Measurements from ENCODE around the gene SHKBP1. TPM values are rescaled to one million over a fixed set of nuclear protein-coding genes. Genes with fewer than 3 reads are reported as not detected.

Gene SHKBP1
- total and polyA plus RNA-seq, 9 of the 15 experiments (the other 6 are each of a cell fraction or from before 2014, with no cell fraction given), result 1.2 to 58.1 (median 22.3) TPM

- TF ChIP-seq E2F6 (IDR thresholded peaks at IDR 0.05; ENCODE audit: borderline replicate concordance in 1 of 2, extremely low read depth in 1 of 2, insufficient read depth in 1 of 2, insufficient read length in 1 of 2, low read depth in 1 of 2, low read length in 1 of 2, poor library complexity in 1 of 2, severe bottlenecking in 1 of 2), result peak in 1 of 2 experiments; percentile 62
- TF ChIP-seq NKRF (IDR thresholded peaks at IDR 0.05; ENCODE audit: borderline replicate concordance), result no peak
- TF ChIP-seq SFPQ (IDR thresholded peaks at IDR 0.05; ENCODE audit: low read depth, low read length), result no peak
- TF ChIP-seq EGR1 (conservative IDR thresholded peaks at IDR 0.05), result peak; percentile 89
- peak; percentile 32 for TF ChIP-seq FIP1L1 (IDR thresholded peaks at IDR 0.05; ENCODE audit: low read depth, low read length, poor library complexity, severe bottlenecking)
- no peak for TF ChIP-seq PBX2 (CRISPR knock-in tag; IDR thresholded peaks at IDR 0.05; ENCODE audit: low read depth)
- TF ChIP-seq PBX2 (tag; conservative IDR thresholded peaks at IDR 0.05; ENCODE audit: low read depth), result no peak
- TF ChIP-seq ELF4 (CRISPR knock-in tag; IDR thresholded peaks at IDR 0.05), result peak; percentile 56; the same call in 1 of the 2 replicates
- TF ChIP-seq POLR2B (IDR thresholded peaks at IDR 0.05; ENCODE audit: low read depth, partially characterized antibody), result peak; percentile 36
- TF ChIP-seq POLR2G (IDR thresholded peaks at IDR 0.05; ENCODE audit: low read depth, low read length), result peak; percentile 76
- no peak for TF ChIP-seq ARID3B (CRISPR knock-in tag; IDR thresholded peaks at IDR 0.05; ENCODE audit: borderline replicate concordance)
- peak; percentile 54; the same call in 1 of the 2 replicates for TF ChIP-seq HBP1 (CRISPR knock-in tag; IDR thresholded peaks at IDR 0.05)
- no peak for TF ChIP-seq ZNF282 (CRISPR knock-in tag; IDR thresholded peaks at IDR 0.05)
Measured at GRCh38 chr19:40609561-40610395, 33.1 kb downstream of the SHKBP1 start (continued).

Measured in K562 (cell line).